ENCODE measurements around the gene TMEM231.

The TMEM231 gene

GRCh38 chr16:75488322-75488721 lies 67.7 kb downstream of the TMEM231 start:
- no peak for DNase-seq (ENCODE audit: low spot score)
